GM12875 (cell line): ENCODE data around the gene ZEB2.

Source experiments
- H3K4me3 ChIP-seq: one replicate; pipeline ENCODE4 v1.5.1; 2011; ENCODE audit warnings: low read depth, low read length, control low read depth
- CTCF ChIP-seq: IDR thresholded peaks from 2 replicates; pipeline ENCODE4 v1.5.1; 2011; ENCODE audit warnings: low read depth, mild to moderate bottlenecking, control low read depth, inconsistent platforms, low read length, moderate library complexity, borderline replicate concordance; ENCODE audit not compliant: insufficient read depth

ZEB2 gene

GRCh38 chr2:144513388-144514101, 6.4 kb downstream of the ZEB2 start:
- H3K4me3 ChIP-seq, result no peak overlapping the region
- no peak for TF ChIP-seq CTCF

- TF ChIP-seq CTCF, result no peak
- H3K4me3 ChIP-seq, result no peak overlapping the region
Observed at GRCh38 chr2:144512891-144513351, 7.0 kb downstream of the ZEB2 start.

- TF ChIP-seq CTCF, result no peak
- no peak overlapping the region for H3K4me3 ChIP-seq
Observed at GRCh38 chr2:144512470-144512869, 7.4 kb downstream of the ZEB2 start.

- H3K4me3 ChIP-seq, result no peak overlapping the region
- TF ChIP-seq CTCF, result no peak
Observed at GRCh38 chr2:144511937-144512336, 8.0 kb downstream of the ZEB2 start.

GRCh38 chr2:144511226-144511810, 8.6 kb downstream of the ZEB2 start:
- no peak overlapping the region for H3K4me3 ChIP-seq
- no peak for TF ChIP-seq CTCF

GRCh38 chr2:144510294-144510991, 9.5 kb downstream of the ZEB2 start:
- H3K4me3 ChIP-seq, result no peak overlapping the region
- no peak for TF ChIP-seq CTCF
